Measurements from ENCODE around the gene MEGF11.

The MEGF11 gene

DNA sequence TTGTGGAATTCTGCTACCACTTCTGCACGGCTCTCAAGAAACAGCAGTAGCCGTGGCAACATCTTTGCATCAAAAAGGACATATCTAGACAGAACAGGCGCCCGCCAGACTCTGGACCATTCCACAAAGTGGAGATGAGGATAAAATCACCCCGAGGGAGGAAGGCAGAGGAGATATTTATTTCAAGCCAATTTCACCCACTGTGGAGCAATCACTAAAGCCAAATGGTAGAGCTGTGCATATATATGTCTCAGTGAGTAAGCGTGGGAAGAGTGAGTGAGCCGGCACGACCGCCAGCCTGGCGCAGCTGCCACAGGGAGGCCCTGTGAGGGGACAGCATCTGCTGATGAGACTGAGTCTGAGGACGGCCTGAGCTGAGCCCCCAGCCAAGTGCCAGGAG lies 111.3 kb downstream of the MEGF11 start:
- DNase-seq (ENCODE audit: low read depth, low spot score): no peak

DNA sequence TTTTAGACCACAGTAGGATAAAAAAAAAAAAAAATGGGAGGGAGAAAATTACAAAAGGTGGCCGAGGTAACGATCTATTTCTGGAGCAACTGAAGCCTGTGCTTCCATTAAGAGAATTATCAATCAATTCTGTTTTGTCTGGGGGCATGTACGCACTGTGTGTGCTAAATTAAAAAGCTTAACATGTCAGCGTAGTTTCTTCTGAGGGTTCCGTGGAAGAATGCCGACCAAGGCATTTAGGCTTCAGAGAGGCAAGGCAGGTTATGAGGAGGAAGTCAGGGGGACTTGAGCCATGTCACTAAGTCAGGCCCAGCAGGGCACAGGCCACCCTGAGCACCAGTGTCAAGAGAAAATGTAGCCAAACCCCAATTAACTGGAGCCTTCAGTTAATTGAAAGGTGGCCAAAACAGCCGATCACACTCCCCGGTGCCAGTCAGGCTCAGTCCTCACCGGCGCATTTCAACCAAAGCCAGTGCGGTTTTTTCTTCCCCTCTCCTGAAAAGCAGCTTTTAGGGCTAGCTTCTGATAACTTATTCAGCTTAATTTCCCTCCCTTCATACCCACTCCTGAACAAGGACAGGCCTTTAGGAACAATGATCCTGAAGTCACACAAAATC lies 113.9 kb downstream of the MEGF11 start:
- no peak for DNase-seq (ENCODE audit: low read depth, low spot score)

DNA sequence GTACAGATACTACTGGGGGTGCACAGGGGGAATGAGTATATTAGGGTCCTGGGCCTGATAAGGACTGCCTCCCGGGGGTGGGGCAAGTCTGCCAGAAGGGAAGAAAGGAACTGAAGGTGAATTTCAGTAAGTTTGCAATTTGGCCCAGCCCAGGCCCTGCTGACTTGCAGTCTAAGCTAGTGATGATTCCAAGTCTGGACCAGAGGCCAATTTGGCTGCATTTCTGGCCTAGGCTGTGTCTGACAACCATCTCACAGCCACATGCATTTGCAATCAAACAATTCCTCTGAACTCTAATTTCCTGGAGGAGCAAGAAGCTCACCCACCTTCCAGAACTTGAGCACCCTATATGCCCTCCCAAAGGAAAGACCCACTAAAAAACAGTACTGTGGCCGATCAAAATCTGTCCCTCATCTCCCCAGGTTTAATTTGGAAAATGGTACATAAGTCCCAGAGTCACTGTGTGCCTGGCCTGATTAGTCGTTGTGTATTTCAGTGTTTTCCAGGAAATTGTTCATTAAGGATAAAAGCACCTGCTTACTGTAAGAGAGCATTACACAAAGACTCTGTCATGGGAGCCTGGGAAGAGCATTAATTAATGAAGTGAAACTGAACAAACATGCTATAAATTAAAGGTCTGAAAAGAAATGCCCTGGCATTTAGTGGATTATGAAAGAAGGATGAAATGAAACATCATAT lies 114.5 kb downstream of the MEGF11 start:
- no peak for DNase-seq (ENCODE audit: low read depth, low spot score)

DNA sequence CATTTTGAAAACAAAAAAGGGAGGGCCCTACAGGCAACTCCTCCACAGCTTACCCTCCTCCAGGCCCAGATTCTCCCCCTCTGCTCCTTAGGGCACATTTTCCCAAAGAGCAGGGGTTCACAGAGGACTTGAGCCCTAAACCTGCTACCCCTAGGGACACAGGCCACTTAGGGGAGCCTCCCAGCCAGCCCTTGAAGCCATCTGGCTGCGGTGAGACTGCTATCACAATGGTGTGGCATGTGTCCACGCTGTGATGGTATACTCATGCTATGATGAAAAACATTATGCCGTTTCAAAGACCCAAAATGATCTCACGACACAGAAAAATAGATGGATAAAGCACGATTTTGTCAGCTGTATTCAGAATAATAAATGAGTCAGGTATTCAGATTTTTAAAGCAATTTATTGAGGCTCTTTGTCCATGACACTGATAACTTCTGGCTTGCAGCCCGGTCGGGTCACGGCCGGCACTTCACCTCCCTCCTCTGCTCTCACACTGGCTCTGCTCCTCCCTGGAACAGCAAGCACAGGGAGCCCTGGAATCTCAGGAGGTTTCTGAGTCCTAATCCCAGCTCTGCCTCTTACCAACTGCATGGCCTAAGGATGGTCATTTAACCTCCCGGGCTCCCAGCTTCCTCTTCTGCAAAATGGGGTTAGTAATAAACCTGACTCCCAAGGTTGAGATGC lies 115.3 kb downstream of the MEGF11 start:
- DNase-seq (ENCODE audit: low read depth, low spot score): no peak

DNA sequence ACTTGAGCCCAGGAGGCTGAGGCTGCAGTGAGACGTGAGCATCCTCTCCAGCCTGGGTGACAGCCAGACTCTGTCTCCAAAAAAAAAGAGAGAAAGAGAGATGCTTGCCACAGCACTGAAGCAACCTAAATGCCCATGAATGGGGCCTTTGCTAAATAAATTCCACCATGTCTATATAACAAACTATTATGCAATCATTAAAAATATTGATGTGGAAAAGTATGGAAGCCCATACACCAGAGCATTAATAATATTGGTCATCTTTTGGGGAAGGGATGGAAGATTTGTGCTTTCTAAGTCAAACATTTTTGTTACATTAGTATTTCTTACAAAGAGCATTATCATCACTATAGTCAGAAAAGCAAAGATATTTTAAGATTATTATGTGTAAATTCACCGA lies 116.6 kb downstream of the MEGF11 start:
- DNase-seq (ENCODE audit: low read depth, low spot score): no peak

DNA sequence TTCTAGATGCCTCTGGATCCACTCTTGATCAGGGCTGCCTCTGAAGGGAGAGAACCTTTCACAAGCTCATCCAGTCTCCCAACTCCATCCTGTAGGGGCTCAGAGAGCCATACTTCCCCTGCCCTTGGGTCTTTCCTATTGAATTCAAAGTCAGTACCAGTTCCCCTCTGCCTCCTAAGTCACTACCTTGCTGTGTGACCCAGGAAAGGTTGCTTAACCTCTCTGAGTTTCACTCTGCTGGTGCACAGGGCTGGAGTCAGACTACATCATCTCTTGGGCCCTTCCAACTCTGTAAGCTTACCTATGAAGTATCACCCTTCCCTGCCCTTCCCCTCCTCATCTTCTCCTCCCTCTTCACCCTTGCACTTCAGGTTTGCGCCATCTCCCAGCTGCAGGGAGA lies 117.9 kb downstream of the MEGF11 start:
- DNase-seq (ENCODE audit: low read depth, low spot score): no peak

DNA sequence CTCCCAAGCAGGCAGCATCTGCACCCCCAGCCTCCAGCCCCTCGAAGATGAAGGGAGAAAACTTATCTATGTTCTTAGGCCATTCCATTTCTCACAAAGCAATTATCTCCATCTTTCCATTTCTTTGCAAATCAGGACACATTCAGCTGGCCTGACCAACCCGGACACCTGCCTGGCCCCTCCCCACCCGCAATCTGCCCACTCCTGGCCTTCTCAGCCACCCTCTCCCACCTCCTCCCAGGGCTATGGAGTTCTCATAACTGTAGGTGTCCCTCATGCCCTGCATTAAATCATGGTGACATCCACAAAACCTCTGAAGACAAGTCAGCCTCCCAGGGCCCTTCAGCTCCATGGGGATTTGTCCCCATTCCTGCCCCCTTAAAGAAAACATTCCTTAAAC lies 119.3 kb downstream of the MEGF11 start:
- no peak for DNase-seq (ENCODE audit: low read depth, low spot score)

DNA sequence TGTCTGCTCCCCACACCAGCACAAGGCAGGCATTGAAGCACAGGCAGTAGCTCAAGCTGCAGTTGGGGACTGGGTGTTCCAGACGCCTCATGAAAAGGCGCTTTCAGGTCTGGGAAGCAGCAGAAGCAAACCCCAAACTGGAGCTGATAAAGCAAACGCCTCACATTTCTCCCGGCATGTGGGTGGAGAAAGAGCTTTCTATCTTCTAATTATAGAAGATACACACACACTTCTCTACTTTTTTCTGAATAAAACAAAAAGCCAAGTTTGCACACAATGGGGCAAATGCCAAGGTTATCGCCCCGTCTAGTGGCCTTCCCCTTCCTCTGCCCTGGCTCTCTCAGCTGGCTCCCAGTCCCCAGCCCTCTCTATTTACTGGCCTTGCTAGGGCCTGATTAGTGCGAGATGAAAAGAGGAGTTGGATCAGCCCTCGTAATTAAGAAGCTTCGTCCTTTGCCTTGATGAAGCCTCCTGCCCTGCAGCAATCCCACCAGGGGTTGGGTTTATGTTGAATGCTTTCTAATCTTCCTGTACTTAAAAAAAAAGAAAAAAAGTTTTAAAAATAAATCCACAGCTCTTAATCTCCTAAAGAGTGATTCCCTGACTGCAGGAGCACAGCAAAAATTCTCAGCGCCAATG lies 120.2 kb downstream of the MEGF11 start:
- no peak for DNase-seq (ENCODE audit: low read depth, low spot score)

DNA sequence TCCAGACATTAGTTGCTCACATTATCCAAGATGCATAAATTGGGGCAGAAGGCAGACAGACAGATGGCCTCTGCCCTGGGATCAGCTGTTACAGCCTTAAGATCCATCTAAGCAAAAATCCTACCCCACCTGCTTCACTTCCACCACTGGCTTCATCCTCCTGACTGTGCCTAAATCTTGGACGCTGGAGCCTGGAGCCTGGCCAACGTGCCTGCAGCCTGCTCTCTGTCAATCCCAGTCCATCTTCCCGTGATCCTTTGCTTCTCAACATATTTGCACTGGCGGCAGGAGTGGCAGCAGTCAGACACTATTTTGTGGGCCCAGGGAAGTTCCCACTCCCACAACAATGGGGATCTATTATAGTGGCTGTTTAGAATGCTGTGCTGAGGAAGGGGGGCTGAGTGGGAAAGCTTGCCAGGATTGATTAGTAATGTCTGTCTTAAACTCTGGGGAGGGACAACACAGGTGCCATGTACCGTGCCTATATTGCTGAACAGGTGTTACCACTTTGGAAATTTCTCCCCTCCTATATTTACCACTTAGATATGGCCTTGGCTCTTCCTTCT lies 121.2 kb downstream of the MEGF11 start:
- no peak for DNase-seq (ENCODE audit: low read depth, low spot score)

DNA sequence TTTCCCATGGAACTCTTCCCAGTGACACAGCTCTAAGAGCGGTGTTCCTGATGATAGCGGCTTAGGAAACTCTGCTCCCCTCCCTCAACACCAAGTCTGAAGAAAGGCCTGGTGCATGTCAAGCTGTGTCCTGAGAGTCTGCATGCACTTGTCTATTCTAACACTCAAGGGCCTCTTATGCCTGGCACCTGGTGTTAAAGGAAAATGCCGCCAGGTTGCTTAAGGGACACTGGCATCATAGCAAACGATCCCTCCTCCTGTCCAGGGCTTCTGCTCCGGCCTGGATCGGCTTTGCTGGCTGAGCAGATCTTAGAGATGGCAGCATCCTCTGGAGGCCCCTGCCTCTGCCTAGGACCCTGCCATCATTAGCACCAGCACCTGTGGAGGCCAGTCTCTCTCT lies 121.7 kb downstream of the MEGF11 start:
- no peak for DNase-seq (ENCODE audit: low read depth, low spot score)

DNA sequence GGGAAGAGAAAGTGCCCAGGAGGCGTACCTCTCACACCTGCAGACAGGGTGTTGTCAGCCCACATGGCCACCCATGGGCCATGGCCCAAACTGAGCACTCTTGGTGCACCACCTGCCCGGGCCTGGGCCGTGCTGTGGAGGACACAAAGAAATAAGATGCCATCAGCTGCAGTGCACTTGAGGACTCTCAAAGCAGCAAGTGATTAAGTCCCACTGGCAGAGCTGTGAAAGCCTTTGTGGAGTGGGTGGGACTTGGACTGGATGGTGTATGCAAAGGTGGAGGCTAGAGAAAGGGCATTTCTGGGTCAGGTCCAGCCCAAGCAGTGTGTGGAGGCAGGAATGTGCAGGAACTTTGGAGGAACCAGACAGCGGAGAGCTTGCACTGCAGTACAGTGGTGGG lies 122.3 kb downstream of the MEGF11 start:
- no peak for DNase-seq (ENCODE audit: low read depth, low spot score)

DNA sequence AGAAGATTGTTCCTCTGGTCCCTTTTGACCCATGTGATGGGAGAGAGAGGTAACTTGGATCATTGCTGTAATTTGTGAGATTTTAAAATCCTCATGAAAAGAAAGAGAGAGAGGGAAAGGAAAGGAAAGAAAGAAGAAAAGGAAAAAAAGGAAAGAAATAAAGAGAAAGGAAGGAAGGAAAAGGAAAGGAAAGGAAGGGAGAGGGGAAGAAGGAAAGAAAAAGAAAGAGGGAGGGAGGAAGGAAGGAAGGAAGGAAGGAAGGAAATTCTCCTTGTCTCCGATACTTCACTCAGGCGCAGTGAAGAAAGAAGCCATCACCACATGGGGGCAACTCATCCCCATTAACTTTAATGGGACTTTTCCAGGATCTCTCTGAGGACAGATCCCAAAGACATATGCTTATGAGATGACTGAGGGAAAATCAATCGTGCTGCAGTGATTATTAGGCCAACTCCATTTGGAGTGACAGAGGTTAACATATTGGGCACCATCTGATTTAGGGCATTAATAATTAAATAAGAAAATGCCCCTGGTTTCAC lies 123.0 kb downstream of the MEGF11 start:
- no peak for DNase-seq (ENCODE audit: low read depth, low spot score)

DNA sequence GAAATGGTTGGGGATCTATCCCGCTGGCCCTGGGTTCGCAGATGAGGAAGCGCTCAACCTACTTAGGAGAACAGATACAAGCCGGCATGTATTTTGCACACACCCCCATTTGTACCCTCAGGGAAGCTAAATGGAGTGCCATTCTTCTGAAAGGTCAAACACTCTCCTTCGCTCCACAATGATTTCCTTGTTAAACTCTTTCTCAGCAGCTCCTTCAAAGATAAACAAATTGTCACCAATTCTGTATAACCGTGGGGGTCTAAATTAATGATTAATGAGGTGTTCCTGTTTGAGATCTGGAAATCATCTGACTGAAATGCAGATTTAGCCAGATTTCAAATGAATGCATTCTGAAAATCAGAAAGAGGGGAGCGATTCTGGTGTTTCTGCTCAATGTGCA lies 124.0 kb downstream of the MEGF11 start:
- DNase-seq (ENCODE audit: low read depth, low spot score): no peak

DNA sequence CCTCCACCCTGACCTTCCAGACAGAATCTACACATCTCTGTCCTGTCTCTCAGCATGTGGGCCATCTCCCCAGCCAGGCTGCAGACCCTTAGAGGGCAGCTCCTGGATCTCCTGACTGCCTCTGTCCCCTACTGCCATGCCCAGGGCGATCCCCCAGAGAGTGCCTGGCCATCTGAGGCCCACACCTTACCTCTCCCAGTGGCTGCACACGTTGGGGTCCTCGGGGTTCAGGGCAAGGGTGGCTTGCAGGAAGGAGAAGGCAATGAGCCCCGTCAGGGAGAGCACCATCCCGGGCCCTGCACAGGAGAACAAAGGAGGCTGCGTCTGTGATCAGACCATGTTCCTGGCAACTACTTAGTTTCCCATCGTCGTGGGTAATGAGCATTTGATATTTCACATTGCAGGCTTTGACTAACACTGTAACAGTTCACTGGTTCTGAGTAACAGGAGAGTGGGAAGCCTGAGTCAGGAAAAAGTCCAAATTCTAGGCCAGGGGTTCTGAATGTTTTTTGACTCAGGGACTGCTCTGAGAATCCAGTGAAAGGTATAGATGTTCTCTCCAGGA lies 125.4 kb downstream of the MEGF11 start:
- no peak for DNase-seq (ENCODE audit: low read depth, low spot score)

DNA sequence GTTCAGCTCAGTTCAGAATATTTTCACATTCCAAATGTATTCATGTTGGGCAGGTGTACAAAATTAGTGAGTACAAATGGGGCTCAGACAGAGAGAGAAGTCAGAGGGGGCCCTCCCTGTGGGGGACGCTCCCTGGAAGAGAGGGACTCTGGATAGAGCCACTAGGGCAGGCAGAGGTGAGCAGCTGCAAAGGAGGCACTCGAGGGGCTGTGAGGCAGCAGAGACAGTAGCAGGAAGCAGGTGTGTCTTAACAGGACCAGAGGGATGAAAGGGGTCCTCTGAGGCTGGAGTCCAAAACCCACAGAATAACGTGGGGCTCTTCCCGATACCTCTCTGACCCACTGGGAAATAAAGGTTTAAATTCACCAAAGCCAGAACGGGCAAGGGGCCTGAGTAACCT lies 127.1 kb downstream of the MEGF11 start:
- no peak for DNase-seq (ENCODE audit: low read depth, low spot score)

DNA sequence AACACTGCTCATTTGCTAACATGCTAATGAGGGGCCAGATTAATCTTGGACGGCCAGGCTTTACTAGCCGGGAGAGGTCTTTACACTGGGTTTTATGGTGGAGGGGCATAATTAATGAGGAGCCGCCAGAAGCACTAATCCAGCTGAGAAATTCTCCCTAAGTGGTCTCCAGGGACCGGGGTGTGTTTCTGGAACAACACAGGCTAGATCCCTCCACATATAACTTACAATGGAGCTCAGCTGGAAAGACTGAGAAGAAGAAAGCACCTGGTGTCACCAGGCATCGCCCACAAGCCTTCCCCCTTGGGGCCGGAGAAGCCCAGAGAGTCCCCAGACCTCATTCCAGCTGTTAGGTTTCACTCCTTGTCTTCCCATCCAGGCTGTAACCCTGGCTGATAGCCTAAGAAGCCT lies 127.5 kb downstream of the MEGF11 start:
- DNase-seq (ENCODE audit: low read depth, low spot score): no peak

DNA sequence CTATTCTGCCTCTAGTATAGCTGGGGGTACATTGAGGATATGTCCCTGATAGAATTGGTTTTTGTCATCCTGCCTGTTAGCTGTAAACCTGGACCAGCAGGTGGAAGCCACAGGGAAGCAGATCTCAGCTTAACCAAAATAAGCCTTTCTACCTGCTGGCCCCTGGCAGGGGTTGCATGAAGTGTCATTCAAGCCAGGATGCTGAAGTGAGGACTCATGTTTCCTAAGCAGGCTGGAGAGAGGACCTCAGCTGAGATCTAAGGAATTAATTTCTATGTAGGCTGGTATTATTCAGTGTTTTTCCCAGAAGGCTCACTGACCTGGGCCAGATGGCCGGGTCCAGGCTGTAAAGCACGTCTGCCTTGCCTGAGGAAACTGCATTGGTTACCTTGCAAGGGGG lies 128.9 kb downstream of the MEGF11 start:
- DNase-seq (ENCODE audit: low read depth, low spot score): no peak

DNA sequence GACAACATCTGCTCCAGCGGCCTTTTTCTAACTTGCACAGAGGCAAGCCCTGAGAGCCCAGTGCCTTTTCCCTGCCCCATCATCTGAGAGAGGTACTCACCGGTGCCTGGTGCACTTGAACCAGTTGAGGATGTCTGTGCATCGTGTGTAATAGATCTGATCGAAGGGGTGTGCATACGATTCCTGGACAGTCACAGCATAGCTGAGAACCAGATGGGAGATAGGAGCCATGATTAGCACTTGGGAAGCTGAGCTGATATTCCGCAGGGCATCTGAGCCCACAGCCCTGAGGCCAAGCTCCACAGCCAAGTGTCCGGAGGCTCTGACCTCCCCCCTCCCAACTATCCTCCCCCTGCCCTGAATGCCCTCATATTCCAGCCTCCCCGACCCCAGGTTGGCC lies 129.8 kb downstream of the MEGF11 start:
- DNase-seq (ENCODE audit: low read depth, low spot score): no peak

DNA sequence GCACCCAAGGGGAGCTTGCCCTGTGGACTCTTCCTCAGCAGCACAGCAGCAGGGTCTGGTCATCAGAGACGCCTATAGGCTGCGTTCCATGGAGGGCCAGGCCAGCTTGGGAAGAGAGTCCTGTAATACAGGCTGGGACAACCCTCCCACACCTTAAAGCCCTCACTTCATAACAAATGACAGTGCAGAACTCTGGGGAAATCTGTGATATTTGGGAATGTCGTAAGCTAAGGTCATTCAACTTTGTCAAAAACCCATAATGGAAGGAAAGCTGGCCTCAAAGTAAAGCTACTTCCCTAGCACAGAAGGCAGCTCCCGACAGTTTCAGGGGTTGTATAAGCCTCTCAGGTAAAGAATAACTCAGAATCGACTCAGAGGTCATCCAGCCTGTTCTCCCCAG lies 133.1 kb downstream of the MEGF11 start:
- no peak for DNase-seq (ENCODE audit: low read depth, low spot score)

DNA sequence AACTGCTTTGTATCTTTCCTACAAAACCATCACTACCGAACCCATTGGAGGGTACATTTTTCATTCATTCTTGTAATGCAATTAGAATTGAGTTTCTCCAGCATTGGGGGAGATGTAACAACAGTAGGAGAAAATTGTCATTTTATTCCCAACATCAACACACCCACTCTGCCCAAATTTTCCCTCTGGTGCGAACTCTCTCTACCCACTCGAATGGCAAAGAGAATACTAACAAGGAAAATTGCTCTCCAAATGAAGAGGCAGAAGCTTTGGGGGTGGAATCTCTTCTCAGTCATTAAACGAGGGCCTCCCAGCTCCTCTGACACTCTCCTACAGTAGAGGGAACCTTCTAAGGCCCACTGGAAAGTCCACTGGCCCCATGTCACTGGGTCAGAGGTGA lies 135.7 kb downstream of the MEGF11 start:
- DNase-seq (ENCODE audit: low read depth, low spot score): no peak

DNA sequence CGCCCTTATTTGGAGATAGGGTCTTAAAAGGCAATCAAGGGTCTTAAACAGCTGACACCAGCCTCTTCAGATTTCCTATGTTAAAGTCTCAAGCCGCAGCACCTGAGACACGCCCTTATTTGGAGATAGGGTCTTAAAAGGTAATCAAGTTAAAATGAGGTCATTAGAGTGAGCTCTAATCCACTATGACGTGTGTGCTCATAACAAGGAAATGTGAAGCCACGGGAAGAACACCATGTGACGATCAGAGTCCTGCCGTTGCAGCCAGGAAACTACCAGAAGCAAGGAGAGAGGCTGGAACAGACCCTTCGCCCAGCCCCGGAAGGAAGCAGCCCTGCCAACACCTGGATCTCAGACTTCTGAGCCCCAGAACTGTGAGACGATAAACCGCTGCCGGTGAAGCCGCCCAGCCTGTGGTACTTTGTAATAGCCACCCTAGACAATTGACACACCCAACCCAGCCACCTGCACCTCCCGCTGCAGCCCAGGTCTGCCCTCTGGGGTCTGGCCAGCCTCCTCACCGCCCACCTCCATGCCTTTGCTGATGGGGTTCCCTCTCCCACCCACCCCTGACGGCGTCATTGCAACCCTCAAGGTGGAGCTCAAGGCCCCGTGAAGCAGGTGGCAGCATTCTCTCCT lies 137.9 kb downstream of the MEGF11 start:
- DNase-seq (ENCODE audit: low read depth, low spot score): no peak
